CD14-positive monocyte (primary cell): Measurements from ENCODE around the gene PCDHGC5. TPM values are rescaled to one million over a fixed set of nuclear protein-coding genes. Genes with fewer than 3 reads are reported as not detected.
A peak's percentile ranks its signal among the peaks of the same experiment; 100 is the strongest.

Source experiments
- DNase-seq, 3 donors: peaks; one replicate each; pipeline ENCODE4 v3.0.0-alpha.2; 2011 to 2022
- H2AFZ ChIP-seq: 2 replicates; pipeline ENCODE4 v1.6.0; 2012; ENCODE audit warnings: mild to moderate bottlenecking, low read depth, low read length, inconsistent platforms; ENCODE audit not compliant: insufficient read depth, poor library complexity, severe bottlenecking
- H3K27ac ChIP-seq, 2 donors: 1 replicate in 1 of 2; 2 replicates in 1 of 2; pipeline ENCODE4 v1.5.1; 2012 to 2013; ENCODE audit warnings: low read length in 2 of 2, control low read depth in 1 of 2, inconsistent platforms in 1 of 2, low read depth in 1 of 2, mild to moderate bottlenecking in 1 of 2
- H3K27me3 ChIP-seq, 2 donors: one replicate each; pipeline versions ENCODE4 v1.6.0 to v1.6.1; 2011 to 2013; ENCODE audit warnings: low read length in 2 of 2; ENCODE audit not compliant: control insufficient read depth in 2 of 2, insufficient read depth in 2 of 2
- H3K36me3 ChIP-seq, 2 donors: replicated peaks in 1 of 2; 1 replicate in 1 of 2; 2 replicates in 1 of 2; pipeline versions ENCODE4 v1.5.1 to v1.6.1; 2012 to 2013; ENCODE audit warnings: low read length in 2 of 2, control low read depth in 1 of 2, inconsistent platforms in 1 of 2, mild to moderate bottlenecking in 1 of 2; ENCODE audit not compliant: insufficient read depth in 2 of 2, control insufficient read depth in 1 of 2
- H3K4me1 ChIP-seq, 2 donors: 1 replicate in 1 of 2; 2 replicates in 1 of 2; pipeline versions ENCODE4 v1.5.1 to v1.6.1; 2012 to 2013; ENCODE audit warnings: low read length in 2 of 2, control low read depth in 1 of 2, inconsistent platforms in 1 of 2, mild to moderate bottlenecking in 1 of 2, moderate library complexity in 1 of 2; ENCODE audit not compliant: insufficient read depth in 2 of 2, control insufficient read depth in 1 of 2
- H3K4me2 ChIP-seq: replicated peaks from 2 replicates; pipeline ENCODE3; 2012; ENCODE audit warnings: low read length, moderate library complexity, mild to moderate bottlenecking; ENCODE audit not compliant: poor library complexity, severe bottlenecking; ENCODE audit errors: extremely low read depth
- H3K4me3 ChIP-seq, 3 experiments: fragments of 200-600 bp in 1 of 3; sonication (generic) in 1 of 3; replicated peaks in 1 of 3; 1 replicate in 2 of 3; 2 replicates in 1 of 3; pipeline ENCODE4 v1.5.1; 2011 to 2013; ENCODE audit warnings: low read length in 3 of 3, mild to moderate bottlenecking in 3 of 3, control low read depth in 2 of 3, low read depth in 2 of 3, inconsistent platforms in 1 of 3, moderate library complexity in 1 of 3
- H3K79me2 ChIP-seq: 2 replicates; pipeline ENCODE4 v1.6.0; 2012; ENCODE audit warnings: mild to moderate bottlenecking, control low read depth, inconsistent platforms, low read length, moderate library complexity; ENCODE audit not compliant: insufficient read depth
- H3K9ac ChIP-seq: 2 replicates; pipeline ENCODE4 v1.6.0; 2017; ENCODE audit warnings: low read length, mild to moderate bottlenecking; ENCODE audit not compliant: insufficient read depth, poor library complexity, severe bottlenecking
- H3K9me3 ChIP-seq, 2 donors: replicated peaks in 1 of 2; 1 replicate in 1 of 2; 2 replicates in 1 of 2; pipeline versions ENCODE4 v1.5.1 to v1.6.1; 2012 to 2013; ENCODE audit warnings: low read length in 2 of 2, control low read depth in 1 of 2; ENCODE audit not compliant: control insufficient read depth in 1 of 2, insufficient read depth in 1 of 2
- H4K20me1 ChIP-seq: 2 replicates; pipeline ENCODE4 v1.6.0; 2012; ENCODE audit warnings: mild to moderate bottlenecking, low read length, control low read depth, moderate library complexity; ENCODE audit not compliant: insufficient read depth
- H3K27ac Mint-ChIP-seq, 7 donors: one replicate each; pipeline ENCODE4 v1.8.0; 2020; ENCODE audit warnings: mild to moderate bottlenecking in 7 of 7, mixed read lengths in 7 of 7, moderate library complexity in 6 of 7, inconsistent platforms in 2 of 7
- H3K27me3 Mint-ChIP-seq, 3 donors: one replicate each; pipeline ENCODE4 v1.8.0; 2021 to 2022; ENCODE audit warnings: low read depth in 3 of 3, mild to moderate bottlenecking in 3 of 3, mixed read lengths in 3 of 3, moderate library complexity in 3 of 3, inconsistent platforms in 1 of 3
- H3K36me3 Mint-ChIP-seq, 2 donors: one replicate each; pipeline ENCODE4 v1.8.0; 2020; ENCODE audit warnings: mixed read lengths in 2 of 2, inconsistent platforms in 1 of 2, mild to moderate bottlenecking in 1 of 2
- H3K4me1 Mint-ChIP-seq: one replicate; pipeline ENCODE4 v1.8.0; 2020; ENCODE audit warnings: mild to moderate bottlenecking, mixed read lengths
- H3K4me3 Mint-ChIP-seq, 2 donors: one replicate each; pipeline ENCODE4 v1.8.0; 2020; ENCODE audit warnings: mild to moderate bottlenecking in 2 of 2, mixed read lengths in 2 of 2, moderate library complexity in 1 of 2
- H3K9me3 Mint-ChIP-seq, 7 donors: one replicate each; pipeline ENCODE4 v1.8.0; 2020 to 2022; ENCODE audit warnings: mixed read lengths in 7 of 7, mild to moderate bottlenecking in 6 of 7, moderate library complexity in 6 of 7, inconsistent platforms in 2 of 7
- CTCF ChIP-seq: fragments of 200-600 bp; IDR thresholded peaks from one replicate; pipeline ENCODE4 v1.8.0; 2022; ENCODE audit warnings: antibody characterized with exemption, mild to moderate bottlenecking
- WGBS: methylation state at CpG from one replicate; pipeline ENCODE4 v1.1.5; 2013; ENCODE audit warnings: missing lambda C conversion rate; ENCODE audit not compliant: insufficient coverage; 5-methylcytosine and 5-hydroxymethylcytosine counted together
- intact Hi-C, 2 donors: fragments of 100-400 bp; cut with micrococcal nuclease; formaldehyde crosslinking; loops; one replicate each; pipeline versions ENCODE4 v1.15.0 to v1.15.1; 2023
- polyA plus RNA-seq, 3 donors: library from polyadenylated mRNA; depleted of rRNA in 1 of 3; unstranded in 2 of 3; stranded (reverse) in 1 of 3; fragments of 300-500 nt in 2 of 3; fragments of >200 nt in 1 of 3; fragmentation: Illumina TruSeq in 2 of 3; gene quantifications; 1 replicate in 2 of 3; 2 replicates in 1 of 3; pipeline ENCODE4 v1.2.3, GENCODE V29; 2012 to 2021

PCDHGC5 gene
- polyA plus RNA-seq, 3 donors: not detected

DNA sequence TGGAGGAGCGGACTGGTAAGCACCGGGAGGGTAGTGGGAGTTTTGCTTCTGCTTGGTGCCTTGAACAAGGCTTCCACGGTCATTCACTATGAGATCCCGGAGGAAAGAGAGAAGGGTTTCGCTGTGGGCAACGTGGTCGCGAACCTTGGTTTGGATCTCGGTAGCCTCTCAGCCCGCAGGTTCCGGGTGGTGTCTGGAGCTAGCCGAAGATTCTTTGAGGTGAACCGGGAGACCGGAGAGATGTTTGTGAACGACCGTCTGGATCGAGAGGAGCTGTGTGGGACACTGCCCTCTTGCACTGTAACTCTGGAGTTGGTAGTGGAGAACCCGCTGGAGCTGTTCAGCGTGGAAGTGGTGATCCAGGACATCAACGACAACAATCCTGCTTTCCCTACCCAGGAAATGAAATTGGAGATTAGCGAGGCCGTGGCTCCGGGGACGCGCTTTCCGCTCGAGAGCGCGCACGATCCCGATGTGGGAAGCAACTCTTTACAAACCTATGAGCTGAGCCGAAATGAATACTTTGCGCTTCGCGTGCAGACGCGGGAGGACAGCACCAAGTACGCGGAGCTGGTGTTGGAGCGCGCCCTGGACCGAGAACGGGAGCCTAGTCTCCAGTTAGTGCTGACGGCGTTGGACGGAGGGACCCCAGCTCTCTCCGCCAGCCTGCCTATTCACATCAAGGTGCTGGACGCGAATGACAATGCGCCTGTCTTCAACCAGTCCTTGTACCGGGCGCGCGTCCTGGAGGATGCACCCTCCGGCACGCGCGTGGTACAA, 12.6 kb upstream of the PCDHGC5 start:
- Mint-ChIP-seq H3K27ac (peak overlapping the region in 2 of 7 donors; percentile 42 to 71), H3K9me3 (peaks cover 0 to 28% (median 6%) of the 10 kb centered on the region in 7 donors), H3K36me3 (peaks cover 7 to 10% of the 10 kb centered on the region in 2 donors), H3K4me3 (peak overlapping the region; percentile 87 to 98), H3K27me3 (peaks cover 43 to 63% (median 61%) of the 10 kb centered on the region in 3 donors), H3K4me1 (peaks cover 27% of the 10 kb centered on the region)
- peak overlapping the region; percentile 28 to 77 (median 41) for H3K4me3 ChIP-seq
- H3K4me1 ChIP-seq: peaks cover 19 to 25% of the 10 kb centered on the region in 2 donors
- H2AFZ ChIP-seq: peak overlapping the region; percentile 78
- WGBS: 2% methylated on average over 58 of the region's 58 CpGs
- H3K27me3 ChIP-seq: peaks cover 47 to 69% of the 10 kb centered on the region in 2 donors
- peaks cover 0 to 20% of the 10 kb centered on the region in 2 donors for H3K9me3 ChIP-seq
- H3K36me3 ChIP-seq: no peaks in the 10 kb centered on the region
- no peak overlapping the region for H3K27ac ChIP-seq
- intact Hi-C loops: no loop called here
- no peak for DNase-seq
- H3K4me2 ChIP-seq: peak overlapping the region; percentile 91
- no peak for TF ChIP-seq CTCF
- no peaks in the 10 kb centered on the region for H3K79me2 ChIP-seq
- H4K20me1 ChIP-seq: no peaks in the 10 kb centered on the region
- H3K9ac ChIP-seq: no peak overlapping the region

DNA sequence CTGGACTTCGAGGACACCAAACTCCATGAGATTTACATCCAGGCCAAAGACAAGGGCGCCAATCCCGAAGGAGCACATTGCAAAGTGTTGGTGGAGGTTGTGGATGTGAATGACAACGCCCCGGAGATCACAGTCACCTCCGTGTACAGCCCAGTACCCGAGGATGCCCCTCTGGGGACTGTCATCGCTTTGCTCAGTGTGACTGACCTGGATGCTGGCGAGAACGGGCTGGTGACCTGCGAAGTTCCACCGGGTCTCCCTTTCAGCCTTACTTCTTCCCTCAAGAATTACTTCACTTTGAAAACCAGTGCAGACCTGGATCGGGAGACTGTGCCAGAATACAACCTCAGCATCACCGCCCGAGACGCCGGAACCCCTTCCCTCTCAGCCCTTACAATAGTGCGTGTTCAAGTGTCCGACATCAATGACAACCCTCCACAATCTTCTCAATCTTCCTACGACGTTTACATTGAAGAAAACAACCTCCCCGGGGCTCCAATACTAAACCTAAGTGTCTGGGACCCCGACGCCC, 11.8 kb upstream of the PCDHGC5 start:
- peaks cover 27% of the 10 kb centered on the region for H3K4me1 Mint-ChIP-seq
- no peaks in the 10 kb centered on the region for H3K36me3 ChIP-seq
- peaks cover 7 to 10% of the 10 kb centered on the region in 2 donors for H3K36me3 Mint-ChIP-seq
- no peak overlapping the region for H3K9ac ChIP-seq
- intact Hi-C loops: no loop called here
- no peaks in the 10 kb centered on the region for H3K79me2 ChIP-seq
- H3K27me3 Mint-ChIP-seq: peaks cover 43 to 68% (median 67%) of the 10 kb centered on the region in 3 donors
- peak overlapping the region; percentile 87 to 98 for H3K4me3 Mint-ChIP-seq
- H3K9me3 ChIP-seq: peaks cover 0 to 20% of the 10 kb centered on the region in 2 donors
- peaks cover 47 to 73% of the 10 kb centered on the region in 2 donors for H3K27me3 ChIP-seq
- peak overlapping the region in 1 of 3 experiments; percentile 77 for H3K4me3 ChIP-seq
- H3K27ac ChIP-seq: no peak overlapping the region
- peaks cover 0 to 28% (median 6%) of the 10 kb centered on the region in 7 donors for H3K9me3 Mint-ChIP-seq
- DNase-seq: no peak
- H2AFZ ChIP-seq: no peak overlapping the region
- no peaks in the 10 kb centered on the region for H4K20me1 ChIP-seq
- H3K4me1 ChIP-seq: peaks cover 19 to 25% of the 10 kb centered on the region in 2 donors
- no peak overlapping the region for H3K27ac Mint-ChIP-seq
- no peak for TF ChIP-seq CTCF
- H3K4me2 ChIP-seq: peak overlapping the region; percentile 91
- WGBS: 24% methylated on average over 22 of the region's 24 CpGs
